Activated CD8-positive, alpha-beta T cell treated with anti-CD3 and anti-CD28 coated beads, Interleukin-2, amount 10 ng/mL, durations not matched to agents 7 days and 5 days (primary cell): ENCODE measurements around the gene GPR180. TPM values are rescaled to one million over a fixed set of nuclear protein-coding genes. Genes with fewer than 3 reads are reported as not detected.

Experiments used
- ATAC-seq: fragments of 150-1000 bp; cut with Tn5 transposase; one replicate; pipeline ENCODE4 v1.10.0; 2021; ENCODE audit warnings: moderate library complexity
- CTCF ChIA-PET: fragments of 350-600 bp; sonication (Branson Sonifier 250); formaldehyde crosslinking; loops from one replicate; lab custom pipeline; 2021; ENCODE audit warnings: antibody characterized with exemption; lab: Charles Lee
- POLR2A ChIA-PET: fragments of 350-600 bp; sonication (Branson Sonifier 250); formaldehyde crosslinking; loops from one replicate; lab custom pipeline; 2021; ENCODE audit warnings: antibody characterized with exemption; lab: Charles Lee
- DNase-seq: peaks from one replicate; pipeline ENCODE4 v3.0.0-alpha.2; 2020
- H3K27ac Mint-ChIP-seq: one replicate; pipeline ENCODE4 v1.8.0; 2021; ENCODE audit warnings: mild to moderate bottlenecking, mixed read lengths
- H3K27me3 Mint-ChIP-seq: one replicate; pipeline ENCODE4 v1.8.0; 2021; ENCODE audit warnings: low read depth, mixed read lengths
- H3K36me3 Mint-ChIP-seq: one replicate; pipeline ENCODE4 v1.8.0; 2021; ENCODE audit warnings: low read depth, mixed read lengths
- H3K4me1 Mint-ChIP-seq: one replicate; pipeline ENCODE4 v1.8.0; 2021; ENCODE audit warnings: low read depth, mixed read lengths
- H3K4me3 Mint-ChIP-seq: one replicate; pipeline ENCODE4 v1.8.0; 2021; ENCODE audit warnings: mild to moderate bottlenecking, mixed read lengths
- H3K9me3 Mint-ChIP-seq: one replicate; pipeline ENCODE4 v1.8.0; 2022; ENCODE audit warnings: mixed read lengths; ENCODE audit not compliant: insufficient read depth
- total RNA-seq, 2 experiments: library from RNA; stranded (reverse); gene quantifications; one replicate each; pipeline ENCODE4 v1.2.3, GENCODE V29; 2021

Gene GPR180
- total RNA-seq: 1 to 10 TPM; 7.7 to 7.9 TPM

DNA sequence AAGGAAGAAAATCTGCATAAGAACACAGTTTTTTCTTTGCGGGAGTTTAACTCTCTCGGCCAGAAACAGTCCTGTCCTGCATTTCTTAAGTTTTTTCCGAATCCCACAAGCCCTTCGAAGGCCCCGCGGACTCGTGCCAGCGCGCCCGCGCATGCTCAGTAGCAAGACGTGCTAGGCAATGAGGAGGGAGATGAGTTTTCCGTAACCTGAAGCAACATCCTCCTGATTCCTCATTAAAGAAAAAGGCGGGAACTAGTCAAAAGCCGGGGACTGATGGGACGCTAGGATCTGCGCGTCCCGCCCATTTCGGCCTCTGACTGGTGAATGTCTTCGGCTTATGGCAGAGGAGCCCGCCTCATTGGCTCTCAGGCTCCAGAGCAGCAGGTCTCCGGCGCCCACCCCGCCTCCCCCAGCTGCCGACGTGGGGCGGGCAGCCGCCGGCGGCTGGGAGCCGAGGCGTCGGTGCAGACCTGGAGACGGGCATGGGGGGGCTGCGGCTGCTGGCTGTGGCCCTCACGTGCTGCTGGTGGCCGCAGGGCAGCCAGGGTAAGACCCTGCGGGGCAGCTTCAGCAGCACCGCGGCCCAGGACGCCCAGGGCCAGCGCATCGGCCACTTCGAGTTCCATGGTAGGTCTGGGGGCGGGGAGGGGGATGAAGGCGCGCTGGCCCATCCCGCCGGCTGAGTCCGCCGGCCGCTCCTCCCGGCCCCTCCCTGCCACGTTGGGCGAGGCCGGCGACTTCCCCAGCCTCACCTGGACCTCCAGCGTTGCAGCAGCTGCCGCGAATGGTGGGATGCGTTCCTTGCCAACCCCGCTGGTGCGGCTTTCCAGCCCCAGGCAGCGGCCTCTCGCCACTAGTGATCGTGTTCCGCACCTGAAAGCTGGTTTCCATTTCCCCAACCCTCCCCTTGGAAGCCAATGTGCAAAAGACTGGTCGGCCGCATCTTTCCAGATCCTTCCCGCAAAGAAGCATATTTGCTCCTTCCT lies at the start of gene GPR180:
TSS of gene GPR180 (plus strand) at position 412 of the 986 bp plus-strand sequence. CDS start at position 483, 71 bp downstream.
- peak; percentile 100 for ATAC-seq
- ChIA-PET CTCF (interaction anchor here (1.1 to 2.3 kb wide), 2 partner anchors 15 to 53 kb away, joined by 3 to 19 read pairs; no protein-coding TSS in a partner anchor), POLR2A (no interaction called here)
- peak within 1 kb of the TSS; percentile 87 for H3K4me3 Mint-ChIP-seq
- peaks cover 46% of the 10 kb centered on the region for H3K4me1 Mint-ChIP-seq
- H3K36me3 Mint-ChIP-seq: peaks cover 22% of the 10 kb centered on the region
- H3K9me3 Mint-ChIP-seq: no peaks in the 10 kb centered on the region
- peak within 1 kb of the TSS; percentile 83 for H3K27ac Mint-ChIP-seq
- H3K27me3 Mint-ChIP-seq: no peaks in the 10 kb centered on the region
- DNase-seq: peak; percentile 96

DNA sequence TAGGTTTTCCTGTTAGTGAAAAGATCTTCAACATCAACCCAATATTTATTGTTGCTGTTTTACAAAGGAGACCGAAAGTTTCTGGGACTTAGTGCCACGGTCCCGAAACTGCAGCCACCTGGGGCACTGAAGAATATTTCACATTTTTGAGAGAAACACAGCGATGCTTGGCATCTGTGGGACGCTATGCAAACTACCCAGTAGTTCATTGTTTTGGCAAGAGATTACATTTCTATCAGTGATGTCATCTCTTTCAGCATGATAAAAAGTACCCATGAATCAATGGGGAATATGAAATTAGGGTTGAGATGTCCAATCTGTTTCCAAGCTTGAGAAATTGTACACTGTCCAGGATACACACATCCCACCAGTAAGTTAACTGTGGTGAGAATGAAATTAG lies 49.6 kb upstream of the GPR180 start:
- Mint-ChIP-seq H3K36me3 (peaks cover 3% of the 10 kb centered on the region), H3K9me3 (no peaks in the 10 kb centered on the region), H3K4me1 (peaks cover 20% of the 10 kb centered on the region), H3K4me3 (no peak overlapping the region), H3K27ac (no peak overlapping the region), H3K27me3 (peaks cover 8% of the 10 kb centered on the region)
- ATAC-seq (no peak), DNase-seq (no peak)
- ChIA-PET POLR2A (no interaction called here), CTCF (no interaction called here)

DNA sequence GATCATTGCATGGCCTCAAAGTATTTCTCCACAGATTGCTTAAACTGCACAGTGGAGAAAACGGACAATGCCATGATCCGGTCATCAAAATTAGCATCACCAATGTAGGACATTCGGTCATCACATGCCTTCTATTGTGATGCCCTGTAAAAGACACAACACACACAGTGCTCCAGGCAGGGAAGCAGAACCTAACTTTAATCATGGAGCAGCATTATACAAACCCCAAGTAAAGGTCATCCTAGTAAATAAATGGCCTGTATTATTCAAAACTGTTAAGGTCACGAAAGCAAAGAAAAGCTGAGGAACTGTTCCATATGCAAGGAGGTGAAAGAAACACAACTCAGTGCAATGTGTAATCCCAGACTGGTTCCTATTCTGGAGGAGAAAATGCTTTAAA lies 47.9 kb upstream of the GPR180 start:
- peaks cover 19% of the 10 kb centered on the region for H3K4me1 Mint-ChIP-seq
- CTCF ChIA-PET: no interaction called here
- ATAC-seq (no peak), DNase-seq (no peak)
- POLR2A ChIA-PET: no interaction called here
- no peak overlapping the region for H3K27ac Mint-ChIP-seq
- no peaks in the 10 kb centered on the region for H3K9me3 Mint-ChIP-seq
- H3K27me3 Mint-ChIP-seq: peaks cover 8% of the 10 kb centered on the region
- H3K36me3 Mint-ChIP-seq: peaks cover 7% of the 10 kb centered on the region
- H3K4me3 Mint-ChIP-seq: no peak overlapping the region

- POLR2A ChIA-PET: interaction anchor here (0.6 kb wide), 1 partner anchor 9 kb away, joined by 3 read pairs; no protein-coding TSS in a partner anchor
- no peak for ATAC-seq
- CTCF ChIA-PET: interaction anchor here (0.9 kb wide), 1 partner anchor 21 kb away, joined by 3 read pairs; no protein-coding TSS in a partner anchor
- Mint-ChIP-seq H3K27me3 (peaks cover 6% of the 10 kb centered on the region), H3K9me3 (no peaks in the 10 kb centered on the region), H3K4me3 (no peak overlapping the region), H3K4me1 (peaks cover 22% of the 10 kb centered on the region), H3K36me3 (peaks cover 8% of the 10 kb centered on the region), H3K27ac (no peak overlapping the region)
- DNase-seq: no peak
Observed at GRCh38 chr13:94556041-94556440, 45.6 kb upstream of the GPR180 start.

DNA sequence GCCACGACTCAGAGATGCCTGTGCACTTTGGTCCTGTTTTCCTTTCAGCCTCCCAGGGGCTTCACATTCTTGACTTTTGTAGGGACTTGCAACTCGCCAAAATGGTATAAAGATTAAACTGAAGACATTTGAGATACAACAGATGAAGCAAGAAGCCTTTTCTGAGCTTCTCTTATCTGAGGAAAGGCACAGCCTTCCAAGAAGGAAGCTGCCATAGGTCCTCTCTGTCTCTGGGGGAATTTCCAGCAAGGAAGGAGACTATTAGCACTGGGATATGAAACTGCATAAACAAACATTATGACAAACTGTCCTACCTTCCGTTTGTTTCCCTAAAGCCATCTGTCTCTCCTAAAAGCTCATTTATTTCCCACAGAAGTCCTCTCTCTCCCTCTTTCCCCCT lies 45.0 kb upstream of the GPR180 start:
- H3K4me3 Mint-ChIP-seq: no peak overlapping the region
- H3K27ac Mint-ChIP-seq: no peak overlapping the region
- DNase-seq (no peak), ATAC-seq (no peak)
- peaks cover 10% of the 10 kb centered on the region for H3K36me3 Mint-ChIP-seq
- no peaks in the 10 kb centered on the region for H3K9me3 Mint-ChIP-seq
- H3K27me3 Mint-ChIP-seq: peaks cover 2% of the 10 kb centered on the region
- ChIA-PET POLR2A (no interaction called here), CTCF (interaction anchor here (0.9 kb wide), 1 partner anchor 21 kb away, joined by 3 read pairs; no protein-coding TSS in a partner anchor)
- H3K4me1 Mint-ChIP-seq: peaks cover 22% of the 10 kb centered on the region

DNA sequence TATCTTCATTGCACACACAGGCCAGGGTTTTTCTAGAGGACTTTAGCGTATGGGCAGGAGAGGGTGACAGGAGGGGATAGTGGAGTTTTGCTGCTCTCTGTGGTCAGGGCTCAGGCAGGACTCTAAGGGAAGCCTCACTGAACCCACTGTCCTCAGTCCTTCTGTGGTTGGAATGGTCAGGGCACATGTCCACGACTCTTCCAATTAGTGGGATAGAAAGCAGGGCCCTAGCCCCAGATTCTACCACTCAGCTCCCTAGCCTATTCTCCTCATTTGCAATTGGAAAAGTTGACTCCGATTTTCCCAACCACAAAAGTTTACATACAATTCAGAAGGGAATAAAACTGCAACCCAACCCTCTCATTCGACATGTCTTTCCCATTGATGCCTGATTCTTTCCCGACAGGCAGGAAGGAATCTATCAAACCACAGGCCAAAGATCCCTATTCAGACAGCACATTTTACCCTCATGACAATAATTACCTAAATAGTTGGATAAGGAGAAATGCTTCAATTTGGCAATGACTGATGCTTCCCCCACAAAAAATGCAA lies 43.9 kb upstream of the GPR180 start:
- no peaks in the 10 kb centered on the region for H3K27me3 Mint-ChIP-seq
- no peak overlapping the region for H3K4me3 Mint-ChIP-seq
- peak; percentile 12 for DNase-seq
- CTCF ChIA-PET: no interaction called here
- no peaks in the 10 kb centered on the region for H3K9me3 Mint-ChIP-seq
- peaks cover 15% of the 10 kb centered on the region for H3K36me3 Mint-ChIP-seq
- ATAC-seq: no peak
- H3K4me1 Mint-ChIP-seq: peaks cover 22% of the 10 kb centered on the region
- POLR2A ChIA-PET: no interaction called here
- no peak overlapping the region for H3K27ac Mint-ChIP-seq

DNA sequence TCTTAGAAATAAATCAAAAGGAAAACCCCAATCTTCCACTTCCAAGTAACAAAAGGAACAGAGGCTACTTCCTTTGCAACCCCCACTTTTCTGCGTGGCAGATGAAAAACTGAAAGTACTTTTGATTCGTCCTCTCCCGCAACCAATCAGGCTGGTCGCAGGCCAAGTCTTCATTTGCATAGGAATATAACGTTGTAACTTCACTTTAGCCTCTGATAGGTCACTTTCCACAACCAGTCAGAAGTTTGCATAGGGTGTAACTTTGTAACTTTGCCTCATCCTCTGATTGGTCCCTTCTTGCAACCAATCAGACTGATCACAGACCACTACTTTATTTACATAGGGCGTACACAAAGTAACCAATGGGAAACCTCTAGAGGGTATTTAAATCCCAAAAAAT lies 42.9 kb upstream of the GPR180 start:
- Mint-ChIP-seq H3K27ac (peak overlapping the region; percentile 76), H3K4me3 (no peak overlapping the region)
- CTCF ChIA-PET: no interaction called here

GRCh38 chr13:94559222-94559795 lies 42.3 kb upstream of the GPR180 start:
- ChIA-PET POLR2A (interaction anchor here (0.7 kb wide), 1 partner anchor 10 kb away, joined by 3 read pairs; no protein-coding TSS in a partner anchor), CTCF (no interaction called here)
- Mint-ChIP-seq H3K4me3 (peak overlapping the region; percentile 4), H3K4me1 (peaks cover 22% of the 10 kb centered on the region), H3K27ac (peak overlapping the region; percentile 50), H3K36me3 (peaks cover 20% of the 10 kb centered on the region), H3K9me3 (no peaks in the 10 kb centered on the region), H3K27me3 (no peaks in the 10 kb centered on the region)
- ATAC-seq (peak; percentile 51), DNase-seq (peak; percentile 12)

More for the DNA sequence above, 42.9 kb upstream of the GPR180 start:
- POLR2A ChIA-PET: no interaction called here
- ATAC-seq (peak; percentile 73), DNase-seq (peak; percentile 55)
- Mint-ChIP-seq H3K4me1 (peaks cover 22% of the 10 kb centered on the region), H3K36me3 (peaks cover 20% of the 10 kb centered on the region), H3K27me3 (no peaks in the 10 kb centered on the region), H3K9me3 (no peaks in the 10 kb centered on the region)

- Mint-ChIP-seq H3K4me3 (no peak overlapping the region), H3K27me3 (no peaks in the 10 kb centered on the region), H3K9me3 (no peaks in the 10 kb centered on the region), H3K36me3 (peaks cover 20% of the 10 kb centered on the region), H3K4me1 (peaks cover 22% of the 10 kb centered on the region), H3K27ac (no peak overlapping the region)
- DNase-seq (no peak), ATAC-seq (no peak)
- CTCF ChIA-PET: interaction anchor here (1.8 kb wide), 1 partner anchor 10 kb away, joined by 8 read pairs; no protein-coding TSS in a partner anchor
- POLR2A ChIA-PET: interaction anchor here (0.7 to 1.3 kb wide), 2 partner anchors 10 to 11 kb away, joined by 3 read pairs; no protein-coding TSS in a partner anchor
Observed at GRCh38 chr13:94560116-94560515, 41.5 kb upstream of the GPR180 start.

DNA sequence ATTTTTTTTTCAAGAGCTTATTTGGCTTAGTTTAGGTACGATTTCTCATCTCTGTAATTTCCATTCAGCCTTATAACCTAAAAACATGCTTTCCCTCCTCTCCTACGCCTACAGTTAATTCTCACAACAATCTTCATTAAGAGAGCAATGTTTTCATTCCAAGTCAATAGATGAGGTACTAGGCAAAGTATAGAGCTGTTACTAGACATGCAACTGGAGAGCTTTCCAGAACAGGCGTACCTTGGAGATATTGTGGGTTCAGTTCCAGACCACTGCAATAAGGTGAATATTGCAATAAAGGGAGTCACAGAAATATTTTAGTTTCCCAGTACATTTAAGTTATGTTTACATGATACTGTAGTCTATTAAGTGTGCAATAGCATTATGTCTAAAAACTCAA lies 40.5 kb upstream of the GPR180 start:
- no peak for ATAC-seq
- DNase-seq: no peak
- Mint-ChIP-seq H3K4me1 (peaks cover 22% of the 10 kb centered on the region), H3K27ac (no peak overlapping the region), H3K36me3 (peaks cover 20% of the 10 kb centered on the region), H3K9me3 (no peaks in the 10 kb centered on the region), H3K4me3 (no peak overlapping the region), H3K27me3 (no peaks in the 10 kb centered on the region)
- CTCF ChIA-PET: interaction anchor here (1.2 to 1.8 kb wide), 2 partner anchors 11 to 126 kb away, joined by 4 to 8 read pairs; no protein-coding TSS in a partner anchor
- POLR2A ChIA-PET: interaction anchor here (0.6 to 1.3 kb wide), 2 partner anchors 11 to 12 kb away, joined by 3 to 4 read pairs; no protein-coding TSS in a partner anchor

DNA sequence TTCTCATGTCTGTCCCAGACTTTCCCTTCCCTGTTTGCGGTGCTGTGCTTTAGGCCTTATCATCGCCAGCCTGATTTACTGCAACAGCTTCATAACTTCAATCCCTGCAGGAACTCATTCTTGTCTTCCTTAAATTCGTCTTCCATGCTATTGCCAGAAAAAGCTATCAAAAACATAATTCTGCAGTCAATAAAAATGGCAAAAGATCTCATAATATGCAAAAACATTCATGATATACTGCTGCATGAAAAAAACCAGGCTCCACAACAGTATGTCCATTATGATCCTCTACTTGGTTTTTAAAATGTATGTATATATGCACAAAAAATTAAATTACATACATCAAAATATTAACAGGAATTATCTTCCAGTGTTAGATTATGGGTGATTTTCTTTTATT lies 34.1 kb upstream of the GPR180 start:
- POLR2A ChIA-PET: interaction anchor here (0.7 to 0.9 kb wide), 2 partner anchors 12 to 13 kb away, joined by 3 to 4 read pairs; no protein-coding TSS in a partner anchor
- no peak overlapping the region for H3K4me3 Mint-ChIP-seq

More for the DNA sequence above, 34.1 kb upstream of the GPR180 start:
- DNase-seq (no peak), ATAC-seq (no peak)
- no peaks in the 10 kb centered on the region for H3K27me3 Mint-ChIP-seq
- CTCF ChIA-PET: interaction anchor here (0.7 to 0.8 kb wide), 2 partner anchors 19 to 50 kb away, joined by 3 to 4 read pairs; no protein-coding TSS in a partner anchor
- no peaks in the 10 kb centered on the region for H3K4me1 Mint-ChIP-seq
- no peak overlapping the region for H3K27ac Mint-ChIP-seq
- H3K9me3 Mint-ChIP-seq: no peaks in the 10 kb centered on the region
- peaks cover 50% of the 10 kb centered on the region for H3K36me3 Mint-ChIP-seq
